Endothelial cell of umbilical vein (primary cell): ENCODE measurements around the gene ZFHX2. TPM values are rescaled to one million over a fixed set of nuclear protein-coding genes. Genes with fewer than 3 reads are reported as not detected.

Source experiments
- BruUV-seq: library from RNA; stranded (reverse); fragments of 400-500 nt; replicated peaks from 2 replicates; lab custom pipeline; 2021; lab: Mats Ljungman, UMichigan
- CTCF ChIA-PET: fragments of 300-600, 350-600 bp; sonication (Branson Sonifier 250); formaldehyde crosslinking; loops from one replicate; lab custom pipeline; 2021; ENCODE audit warnings: antibody characterized with exemption, inconsistent platforms; lab: Charles Lee
- POLR2A ChIA-PET: fragments of 300-600, 350-600 bp; sonication (Branson Sonifier 250); formaldehyde crosslinking; loops from one replicate; lab custom pipeline; 2021; ENCODE audit warnings: antibody characterized with exemption, inconsistent platforms; lab: Charles Lee
- DNase-seq: peaks from one replicate; pipeline ENCODE4 v3.0.0-alpha.2; 2011; ENCODE audit warnings: low read depth, low spot score
- FAIRE-seq: peaks from 2 replicates; lab custom pipeline; 2011; peaks lifted over from hg19 to GRCh38; lab: Jason Lieb, UNC
- H2AFZ ChIP-seq: 2 replicates; pipeline ENCODE4 v1.6.0; 2012; ENCODE audit warnings: low read depth, low read length, control low read depth, inconsistent platforms
- H3K27ac ChIP-seq: 2 replicates; pipeline ENCODE4 v1.5.1; 2011; ENCODE audit warnings: low read depth, mild to moderate bottlenecking, control low read depth, low read length, moderate library complexity; ENCODE audit not compliant: insufficient read depth
- H3K27me3 ChIP-seq, 2 experiments: 2 replicates each; pipeline versions ENCODE4 v1.6.0 to v1.6.1; 2011; ENCODE audit warnings: low read length in 2 of 2, mixed read lengths in 1 of 2; ENCODE audit not compliant: control insufficient read depth in 2 of 2, insufficient read depth in 2 of 2
- H3K36me3 ChIP-seq, 2 experiments: 2 replicates in 1 of 2; 3 replicates in 1 of 2; pipeline ENCODE4 v1.5.1; 2011; ENCODE audit warnings: low read length in 2 of 2, mild to moderate bottlenecking in 1 of 2, moderate library complexity in 1 of 2; ENCODE audit not compliant: control insufficient read depth in 2 of 2, insufficient read depth in 2 of 2; ENCODE audit errors: extremely low read depth in 1 of 2
- H3K4me1 ChIP-seq: 3 replicates; pipeline ENCODE4 v1.5.1; 2011; ENCODE audit warnings: mild to moderate bottlenecking, low read length; ENCODE audit not compliant: control insufficient read depth, insufficient read depth; ENCODE audit errors: extremely low read depth
- H3K4me2 ChIP-seq: 2 replicates; pipeline ENCODE4 v1.6.1; 2011; ENCODE audit warnings: low read length, control low read depth, mixed read lengths; ENCODE audit not compliant: insufficient read depth
- H3K4me3 ChIP-seq, 3 experiments: fragments of 200-600 bp in 1 of 3; sonication (generic), shearing (Covaris generic) in 1 of 3; replicated peaks in 1 of 3; 2 replicates each; pipeline ENCODE4 v1.5.1; 2011 to 2016; ENCODE audit warnings: control low read depth in 3 of 3, low read length in 3 of 3, mild to moderate bottlenecking in 2 of 3, inconsistent platforms in 1 of 3, low read depth in 1 of 3, moderate library complexity in 1 of 3; ENCODE audit not compliant: insufficient read depth in 1 of 3
- H3K79me2 ChIP-seq: 2 replicates; pipeline ENCODE4 v1.6.0; 2012; ENCODE audit warnings: low read length, inconsistent platforms; ENCODE audit not compliant: control insufficient read depth, insufficient read depth
- H3K9ac ChIP-seq: replicated peaks from 2 replicates; pipeline ENCODE3; 2011; ENCODE audit warnings: low read length, control low read depth; ENCODE audit not compliant: insufficient read depth; ENCODE audit errors: extremely low read depth
- H3K9me1 ChIP-seq: replicated peaks from 3 replicates; pipeline ENCODE4 v1.6.0; 2011; ENCODE audit warnings: mild to moderate bottlenecking, low read length; ENCODE audit not compliant: control insufficient read depth, insufficient read depth; ENCODE audit errors: extremely low read depth
- H3K9me3 ChIP-seq: replicated peaks from 2 replicates; pipeline ENCODE4 v1.5.1; 2012; ENCODE audit warnings: low read length, inconsistent platforms; ENCODE audit not compliant: control insufficient read depth, insufficient read depth
- H4K20me1 ChIP-seq: replicated peaks from 2 replicates; pipeline ENCODE3; 2011; ENCODE audit warnings: mild to moderate bottlenecking, low read length; ENCODE audit not compliant: control insufficient read depth, insufficient read depth; ENCODE audit errors: extremely low read depth
- EZH2 ChIP-seq: IDR thresholded peaks from 2 replicates; pipeline ENCODE4 v1.6.1; 2012; ENCODE audit warnings: borderline replicate concordance, low read depth, mild to moderate bottlenecking, moderate library complexity, low read length, inconsistent platforms; ENCODE audit not compliant: severe bottlenecking
- FOS ChIP-seq: IDR thresholded peaks from 2 replicates; pipeline ENCODE4 v1.6.1; 2011; ENCODE audit warnings: mild to moderate bottlenecking, low read length, moderate library complexity, borderline replicate concordance; ENCODE audit not compliant: insufficient read depth
- GATA2 ChIP-seq: IDR thresholded peaks from 2 replicates; pipeline ENCODE4 v1.7.0; 2011; ENCODE audit warnings: low read depth, mild to moderate bottlenecking, moderate library complexity, mixed read lengths, low read length; ENCODE audit not compliant: insufficient read length, insufficient read depth
- MYC ChIP-seq: IDR thresholded peaks from one replicate; pipeline ENCODE4 v1.6.1; 2011; ENCODE audit warnings: mild to moderate bottlenecking, low read depth, low read length
- POLR2A ChIP-seq: IDR thresholded peaks from 2 replicates; pipeline ENCODE4 v1.6.1; 2012; ENCODE audit warnings: low read depth, mild to moderate bottlenecking, control low read depth, low read length
- POLR2AphosphoS5 ChIP-seq: IDR thresholded peaks from 2 replicates; pipeline ENCODE4 v1.6.1; 2012; ENCODE audit warnings: low read depth, mild to moderate bottlenecking, control low read depth, low read length, moderate library complexity; ENCODE audit not compliant: insufficient read depth
- dilution Hi-C: fragments of 300-500 bp; cut with MboI; formaldehyde crosslinking; loops from one replicate; pipeline ENCODE4 v1.15.0; 2019; ENCODE audit warnings: low sequenced_read_pairs; ENCODE audit not compliant: extremely low pct_ligation_motif_present
- intact Hi-C: fragments of 100-400 bp; cut with micrococcal nuclease; formaldehyde crosslinking; loops from one replicate; pipeline ENCODE4 v1.10.0; 2022
- polyA plus RNA-seq, 4 experiments: library from polyadenylated mRNA; depleted of rRNA in 3 of 4; stranded (reverse) in 3 of 4; unstranded in 1 of 4; fragments of >200 nt; gene quantifications; 2 replicates each; pipeline versions ENCODE4 v1.2.1 to v1.2.3, GENCODE V29; 2011 to 2012; ENCODE audit warnings: missing spikeins in 1 of 4
- total RNA-seq: library from RNA; stranded (reverse); gene quantifications from 2 replicates; pipeline ENCODE4 v1.2.3, GENCODE V29; 2021
- TF ChIP-seq, protein P1 (sequence below), 2 donors: IDR thresholded peaks; 1 replicate in 1 of 2; 2 replicates in 1 of 2; pipeline ENCODE4 v1.5.1; 2011; ENCODE audit warnings: low read length in 2 of 2, mild to moderate bottlenecking in 2 of 2, moderate library complexity in 2 of 2, control low read depth in 1 of 2, inconsistent platforms in 1 of 2, low read depth in 1 of 2; ENCODE audit not compliant: insufficient read depth in 1 of 2; ENCODE audit errors: extremely low read depth in 1 of 2
- TF ChIP-seq, protein P2 (sequence below): IDR thresholded peaks from 2 replicates; pipeline ENCODE4 v1.6.1; 2011; ENCODE audit not compliant: insufficient read depth, insufficient read length

The ZFHX2 gene
- total and polyA plus RNA-seq, 2 donors (not counting 3 experiments of a cell fraction or from before 2014, with no cell fraction given): 0.25 to 2.3 TPM

DNA sequence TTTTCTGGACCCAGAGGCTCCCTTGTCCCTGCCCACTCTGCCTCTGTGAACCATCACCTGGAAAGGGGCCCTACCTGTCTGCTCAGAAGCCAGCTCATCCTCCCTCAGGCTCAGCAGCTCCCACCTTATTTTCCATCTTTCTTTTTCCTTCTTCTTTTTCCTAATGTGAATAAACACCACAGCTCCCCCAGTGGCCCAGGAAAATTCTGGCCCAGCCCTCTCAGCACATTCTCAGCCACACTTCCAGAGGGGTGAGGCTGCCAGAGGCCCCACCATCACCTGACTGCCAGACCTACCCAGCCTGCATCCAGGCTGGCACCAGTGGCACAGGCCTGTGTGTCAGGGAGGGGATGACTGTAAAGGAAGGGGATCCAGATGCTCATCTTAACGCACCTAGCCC is 23.0 kb downstream of the ZFHX2 start:
- Histone ChIP-seq H3K36me3 (no peaks in the 10 kb centered on the region), H3K9me1 (no peaks in the 10 kb centered on the region), H3K9ac (no peak overlapping the region), H3K4me1 (no peaks in the 10 kb centered on the region), H3K4me3 (no peak overlapping the region), H3K4me2 (no peak overlapping the region), H3K27me3 (no peaks in the 10 kb centered on the region), H2AFZ (no peak overlapping the region), H3K9me3 (no peaks in the 10 kb centered on the region), H3K79me2 (no peaks in the 10 kb centered on the region), H4K20me1 (no peaks in the 10 kb centered on the region), H3K27ac (no peak overlapping the region)
- intact Hi-C loops (no loop called here), dilution Hi-C loops (no loop called here)
- DNase-seq: no peak
- FAIRE-seq: no peak
- no TSS peak for BruUV-seq
- POLR2A ChIA-PET: no interaction called here
- CTCF ChIA-PET: interaction anchor here (0.6 to 2.0 kb wide), 6 partner anchors 9 to 31 kb away, joined by 3 to 10 read pairs (median 7); no protein-coding TSS in a partner anchor
- TF ChIP-seq, protein P1, sequence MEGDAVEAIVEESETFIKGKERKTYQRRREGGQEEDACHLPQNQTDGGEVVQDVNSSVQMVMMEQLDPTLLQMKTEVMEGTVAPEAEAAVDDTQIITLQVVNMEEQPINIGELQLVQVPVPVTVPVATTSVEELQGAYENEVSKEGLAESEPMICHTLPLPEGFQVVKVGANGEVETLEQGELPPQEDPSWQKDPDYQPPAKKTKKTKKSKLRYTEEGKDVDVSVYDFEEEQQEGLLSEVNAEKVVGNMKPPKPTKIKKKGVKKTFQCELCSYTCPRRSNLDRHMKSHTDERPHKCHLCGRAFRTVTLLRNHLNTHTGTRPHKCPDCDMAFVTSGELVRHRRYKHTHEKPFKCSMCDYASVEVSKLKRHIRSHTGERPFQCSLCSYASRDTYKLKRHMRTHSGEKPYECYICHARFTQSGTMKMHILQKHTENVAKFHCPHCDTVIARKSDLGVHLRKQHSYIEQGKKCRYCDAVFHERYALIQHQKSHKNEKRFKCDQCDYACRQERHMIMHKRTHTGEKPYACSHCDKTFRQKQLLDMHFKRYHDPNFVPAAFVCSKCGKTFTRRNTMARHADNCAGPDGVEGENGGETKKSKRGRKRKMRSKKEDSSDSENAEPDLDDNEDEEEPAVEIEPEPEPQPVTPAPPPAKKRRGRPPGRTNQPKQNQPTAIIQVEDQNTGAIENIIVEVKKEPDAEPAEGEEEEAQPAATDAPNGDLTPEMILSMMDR (IDR thresholded peaks at IDR 0.05; ENCODE audit: extremely low read depth in 1 of 2, insufficient read depth in 1 of 2, low read depth in 1 of 2, low read length in 2 of 2): peak in 1 of 2 donors; percentile 5
- TF ChIP-seq MYC: no peak

GRCh38 chr14:23525611-23526010 is 26.0 kb downstream of the ZFHX2 start:
- CTCF ChIA-PET: interaction anchor here (3.0 kb wide), 1 partner anchor 34 kb away, joined by 13 read pairs; no protein-coding TSS in a partner anchor
- intact Hi-C loops: no loop called here

More at GRCh38 chr14:23525611-23526010, 26.0 kb downstream of the ZFHX2 start:
- Histone ChIP-seq H4K20me1 (no peaks in the 10 kb centered on the region), H3K9me3 (no peaks in the 10 kb centered on the region), H3K4me2 (no peak overlapping the region), H3K27me3 (no peaks in the 10 kb centered on the region), H3K9ac (no peak overlapping the region), H3K36me3 (no peaks in the 10 kb centered on the region), H3K79me2 (no peaks in the 10 kb centered on the region), H3K4me3 (no peak overlapping the region), H3K9me1 (no peaks in the 10 kb centered on the region), H3K4me1 (no peaks in the 10 kb centered on the region), H2AFZ (no peak overlapping the region), H3K27ac (no peak overlapping the region)
- dilution Hi-C loops: no loop called here
- no peak for FAIRE-seq
- DNase-seq: no peak
- TF ChIP-seq FOS: no peak
- no peak for TF ChIP-seq EZH2
- TF ChIP-seq, protein P2, sequence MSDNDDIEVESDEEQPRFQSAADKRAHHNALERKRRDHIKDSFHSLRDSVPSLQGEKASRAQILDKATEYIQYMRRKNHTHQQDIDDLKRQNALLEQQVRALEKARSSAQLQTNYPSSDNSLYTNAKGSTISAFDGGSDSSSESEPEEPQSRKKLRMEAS: no peak
- TF ChIP-seq GATA2: no peak
- TF ChIP-seq POLR2A: no peak
- no peak for TF ChIP-seq POLR2AphosphoS5
- POLR2A ChIA-PET: no interaction called here
- no TSS peak for BruUV-seq
